Measurements from ENCODE around the gene SURF2. TPM values are rescaled to one million over a fixed set of nuclear protein-coding genes. Genes with fewer than 3 reads are reported as not detected.

Gene SURF2
- total and polyA plus RNA-seq, 4 experiments from 2014 or later, result 19.5 to 46.7 (median 24.8) TPM

- Mint-ChIP-seq H3K27ac (no peak overlapping the region), H3K27me3 (peaks cover 0 to 4% of the 10 kb centered on the region in 2 donors), H3K9me3 (no peaks in the 10 kb centered on the region), H3K4me3 (no peak overlapping the region), H3K36me3 (peaks cover 0 to under 1% of the 10 kb centered on the region in 2 donors), H3K4me1 (peaks cover 0 to 3% (median 0%) of the 10 kb centered on the region in 4 donors)
- H3K9me3 ChIP-seq (ENCODE audit: control insufficient read depth in 1 of 2, low read length in 2 of 2), result no peaks in the 10 kb centered on the region
- no peak overlapping the region for H3K27ac ChIP-seq (ENCODE audit: low read depth, low read length)
- H3K27me3 ChIP-seq (ENCODE audit: insufficient read depth, low read length), result no peaks in the 10 kb centered on the region
- DNase-seq, result peak in 1 of 5 donors; percentile 13
- H3K4me3 ChIP-seq (ENCODE audit: low read length in 2 of 2), result no peak overlapping the region
- intact Hi-C loops (cut with micrococcal nuclease), result no loop called here
- POLR2A ChIA-PET (ENCODE audit: partially characterized antibody), result no interaction called here
- CTCF ChIA-PET (ENCODE audit: partially characterized antibody), result interaction anchor here (1.1 kb wide), 1 partner anchor 211 kb away, joined by 3 read pairs; no protein-coding TSS in a partner anchor
- H3K36me3 ChIP-seq (ENCODE audit: insufficient read depth, low read length), result no peaks in the 10 kb centered on the region
- H3K4me1 ChIP-seq (ENCODE audit: insufficient read depth, low read length), result no peaks in the 10 kb centered on the region
These were observed 40.6 kb downstream of the SURF2 start for GRCh38 chr9:133396952-133397351.

GRCh38 chr9:133397370-133397769 lies 41.0 kb downstream of the SURF2 start:
- Mint-ChIP-seq H3K4me1 (peaks cover 0 to 3% (median 0%) of the 10 kb centered on the region in 4 donors), H3K27ac (peak overlapping the region in 1 of 7 donors; percentile 2), H3K27me3 (peaks cover 0 to 4% of the 10 kb centered on the region in 2 donors), H3K9me3 (no peaks in the 10 kb centered on the region), H3K4me3 (no peak overlapping the region), H3K36me3 (peaks cover 0 to 1% of the 10 kb centered on the region in 2 donors)
- Histone ChIP-seq H3K4me3 (ENCODE audit: low read length in 2 of 2) (no peak overlapping the region), H3K4me1 (ENCODE audit: insufficient read depth, low read length) (no peaks in the 10 kb centered on the region), H3K36me3 (ENCODE audit: insufficient read depth, low read length) (no peaks in the 10 kb centered on the region), H3K9me3 (ENCODE audit: control insufficient read depth in 1 of 2, low read length in 2 of 2) (no peaks in the 10 kb centered on the region), H3K27me3 (ENCODE audit: insufficient read depth, low read length) (no peaks in the 10 kb centered on the region), H3K27ac (ENCODE audit: low read depth, low read length) (no peak overlapping the region)
- intact Hi-C loops (cut with micrococcal nuclease), result no loop called here
- DNase-seq, result peak in 1 of 5 donors; percentile 23
- ChIA-PET POLR2A (ENCODE audit: partially characterized antibody) (no interaction called here), CTCF (ENCODE audit: partially characterized antibody) (interaction anchor here (1.1 to 1.5 kb wide), 2 partner anchors 211 kb away, joined by 3 to 5 read pairs; no protein-coding TSS in a partner anchor)

- H3K4me3 ChIP-seq (ENCODE audit: low read length in 2 of 2), result no peak overlapping the region
- no peaks in the 10 kb centered on the region for H3K36me3 ChIP-seq (ENCODE audit: insufficient read depth, low read length)
- DNase-seq, result peak in 1 of 5 donors; percentile 24
- Mint-ChIP-seq H3K9me3 (no peaks in the 10 kb centered on the region), H3K36me3 (peaks cover 0 to 1% of the 10 kb centered on the region in 2 donors), H3K4me1 (peaks cover 0 to 3% (median 0%) of the 10 kb centered on the region in 4 donors), H3K27ac (no peak overlapping the region), H3K4me3 (no peak overlapping the region), H3K27me3 (peaks cover 0 to 4% of the 10 kb centered on the region in 2 donors)
- CTCF ChIA-PET (ENCODE audit: partially characterized antibody), result interaction anchor here (1.5 kb wide), 1 partner anchor 212 kb away, joined by 5 read pairs; no protein-coding TSS in a partner anchor
- no peak overlapping the region for H3K27ac ChIP-seq (ENCODE audit: low read depth, low read length)
- H3K4me1 ChIP-seq (ENCODE audit: insufficient read depth, low read length), result no peaks in the 10 kb centered on the region
- H3K9me3 ChIP-seq (ENCODE audit: control insufficient read depth in 1 of 2, low read length in 2 of 2), result no peaks in the 10 kb centered on the region
- no peaks in the 10 kb centered on the region for H3K27me3 ChIP-seq (ENCODE audit: insufficient read depth, low read length)
- POLR2A ChIA-PET (ENCODE audit: partially characterized antibody), result no interaction called here
- intact Hi-C loops (cut with micrococcal nuclease), result no loop called here
These were observed 41.5 kb downstream of the SURF2 start for GRCh38 chr9:133397895-133398294.

DNA sequence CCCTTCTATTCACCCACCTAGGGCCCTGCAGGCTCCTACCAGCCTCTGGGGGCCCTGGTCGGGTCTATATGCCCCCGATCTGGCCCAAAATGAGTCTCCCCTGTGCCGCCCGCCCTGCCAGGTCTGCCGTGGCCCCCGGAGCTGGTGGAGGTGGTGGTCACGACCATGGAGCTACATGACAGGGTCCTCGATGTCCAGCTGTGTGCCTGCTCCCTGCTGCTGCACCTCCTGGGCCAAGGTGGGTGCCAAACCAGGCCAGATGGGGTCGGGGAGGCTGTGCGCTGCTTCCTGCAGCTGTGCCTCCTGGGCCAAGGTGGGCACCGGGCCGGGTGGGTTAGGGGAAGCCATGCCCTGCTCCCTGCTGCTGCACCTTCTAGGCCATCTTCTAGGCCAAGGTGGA lies 43.9 kb downstream of the SURF2 start:
- H3K4me1 ChIP-seq (ENCODE audit: insufficient read depth, low read length), result no peaks in the 10 kb centered on the region
- Mint-ChIP-seq H3K27ac (no peak overlapping the region), H3K4me3 (no peak overlapping the region), H3K36me3 (peaks cover 2 to 8% of the 10 kb centered on the region in 2 donors), H3K9me3 (no peaks in the 10 kb centered on the region), H3K27me3 (peaks cover 0 to 3% of the 10 kb centered on the region in 2 donors), H3K4me1 (peaks cover 0 to 5% (median 3%) of the 10 kb centered on the region in 4 donors)
- no peaks in the 10 kb centered on the region for H3K9me3 ChIP-seq (ENCODE audit: control insufficient read depth in 1 of 2, low read length in 2 of 2)
- no peaks in the 10 kb centered on the region for H3K27me3 ChIP-seq (ENCODE audit: insufficient read depth, low read length)
- H3K27ac ChIP-seq (ENCODE audit: low read depth, low read length), result no peak overlapping the region
- ChIA-PET CTCF (ENCODE audit: partially characterized antibody) (interaction anchor here (1.0 to 1.6 kb wide), 2 partner anchors 214 to 219 kb away, joined by 3 to 6 read pairs; no protein-coding TSS in a partner anchor), POLR2A (ENCODE audit: partially characterized antibody) (interaction anchor here (1.4 kb wide), 1 partner anchor 29 kb away, joined by 5 read pairs; no protein-coding TSS in a partner anchor)
- H3K36me3 ChIP-seq (ENCODE audit: insufficient read depth, low read length), result peaks cover 5% of the 10 kb centered on the region
- no peak overlapping the region for H3K4me3 ChIP-seq (ENCODE audit: low read length in 2 of 2)
- peak in 1 of 5 donors; percentile 34 for DNase-seq
- intact Hi-C loops (cut with micrococcal nuclease), result no loop called here

- DNase-seq, result peak in 1 of 5 donors; percentile 15
- POLR2A ChIA-PET (ENCODE audit: partially characterized antibody), result interaction anchor here (0.7 to 1.9 kb wide), 2 partner anchors 25 to 38 kb away, joined by 3 to 4 read pairs; no protein-coding TSS in a partner anchor
- no peaks in the 10 kb centered on the region for H3K9me3 ChIP-seq (ENCODE audit: control insufficient read depth in 1 of 2, low read length in 2 of 2)
- Mint-ChIP-seq H3K4me1 (peaks cover 1 to 5% (median 4%) of the 10 kb centered on the region in 4 donors), H3K36me3 (peaks cover 12 to 21% of the 10 kb centered on the region in 2 donors), H3K4me3 (no peak overlapping the region), H3K9me3 (no peaks in the 10 kb centered on the region), H3K27me3 (peaks cover 0 to 3% of the 10 kb centered on the region in 2 donors), H3K27ac (peak overlapping the region in 1 of 7 donors; percentile 74)
- H3K4me1 ChIP-seq (ENCODE audit: insufficient read depth, low read length), result no peaks in the 10 kb centered on the region
- intact Hi-C loops (cut with micrococcal nuclease), result no loop called here
- H3K27me3 ChIP-seq (ENCODE audit: insufficient read depth, low read length), result no peaks in the 10 kb centered on the region
- CTCF ChIA-PET (ENCODE audit: partially characterized antibody), result interaction anchor here (0.8 to 1.6 kb wide), 3 partner anchors 214 to 220 kb away, joined by 3 to 6 read pairs (median 3); no protein-coding TSS in a partner anchor
- H3K4me3 ChIP-seq (ENCODE audit: low read length in 2 of 2), result no peak overlapping the region
- H3K36me3 ChIP-seq (ENCODE audit: insufficient read depth, low read length), result peaks cover 16% of the 10 kb centered on the region
- H3K27ac ChIP-seq (ENCODE audit: low read depth, low read length), result no peak overlapping the region
These were observed 45.2 kb downstream of the SURF2 start for GRCh38 chr9:133401588-133401987.

- peaks cover 5% of the 10 kb centered on the region for H3K4me1 ChIP-seq (ENCODE audit: insufficient read depth, low read length)
- Mint-ChIP-seq H3K4me3 (no peak overlapping the region), H3K4me1 (peaks cover 7 to 11% (median 8%) of the 10 kb centered on the region in 4 donors), H3K27ac (no peak overlapping the region), H3K9me3 (no peaks in the 10 kb centered on the region), H3K36me3 (peaks cover 21 to 31% of the 10 kb centered on the region in 2 donors), H3K27me3 (no peaks in the 10 kb centered on the region)
- peak in 1 of 5 donors; percentile 15 for DNase-seq
- peaks cover 22% of the 10 kb centered on the region for H3K36me3 ChIP-seq (ENCODE audit: insufficient read depth, low read length)
- H3K9me3 ChIP-seq (ENCODE audit: control insufficient read depth in 1 of 2, low read length in 2 of 2), result no peaks in the 10 kb centered on the region
- no peaks in the 10 kb centered on the region for H3K27me3 ChIP-seq (ENCODE audit: insufficient read depth, low read length)
- H3K4me3 ChIP-seq (ENCODE audit: low read length in 2 of 2), result no peak overlapping the region
- ChIA-PET POLR2A (ENCODE audit: partially characterized antibody) (interaction anchor here (0.9 to 1.9 kb wide), 2 partner anchors 26 to 28 kb away, joined by 3 to 4 read pairs; no protein-coding TSS in a partner anchor), CTCF (ENCODE audit: partially characterized antibody) (interaction anchor here (1.1 to 4.0 kb wide), 4 partner anchors 13 to 216 kb away, joined by 3 to 20 read pairs (median 10); no protein-coding TSS in a partner anchor)
- intact Hi-C loops (cut with micrococcal nuclease), result no loop called here
- no peak overlapping the region for H3K27ac ChIP-seq (ENCODE audit: low read depth, low read length)
These were observed 46.3 kb downstream of the SURF2 start for GRCh38 chr9:133402689-133403088.

GRCh38 chr9:133403766-133404453 lies 47.6 kb downstream of the SURF2 start:
- ChIA-PET POLR2A (ENCODE audit: partially characterized antibody) (interaction anchor here (1.2 to 2.1 kb wide), 4 partner anchors 12 to 48 kb away, joined by 3 to 4 read pairs (median 4); partner anchors contain the start of genes SURF1 and SURF2), CTCF (ENCODE audit: partially characterized antibody) (interaction anchor here (0.7 to 4.0 kb wide), 7 partner anchors 19 to 591 kb away, joined by 3 to 20 read pairs (median 3); no protein-coding TSS in a partner anchor)
- Histone ChIP-seq H3K36me3 (ENCODE audit: insufficient read depth, low read length) (peaks cover 26% of the 10 kb centered on the region), H3K27ac (ENCODE audit: low read depth, low read length) (no peak overlapping the region), H3K27me3 (ENCODE audit: insufficient read depth, low read length) (no peaks in the 10 kb centered on the region), H3K4me1 (ENCODE audit: insufficient read depth, low read length) (peaks cover 5% of the 10 kb centered on the region), H3K4me3 (ENCODE audit: low read length in 2 of 2) (no peak overlapping the region), H3K9me3 (ENCODE audit: control insufficient read depth in 1 of 2, low read length in 2 of 2) (no peaks in the 10 kb centered on the region)
- Mint-ChIP-seq H3K27ac (peak overlapping the region in 4 of 7 donors; percentile 27 to 83 (median 66)), H3K9me3 (no peaks in the 10 kb centered on the region), H3K36me3 (peaks cover 25 to 36% of the 10 kb centered on the region in 2 donors), H3K4me1 (peaks cover 7 to 11% (median 8%) of the 10 kb centered on the region in 4 donors), H3K4me3 (no peak overlapping the region), H3K27me3 (no peaks in the 10 kb centered on the region)
- DNase-seq, result peak; percentile 53 to 71 (median 54)
- intact Hi-C loops (cut with micrococcal nuclease), result loop anchor here (1.0 kb wide), 1 partner anchor 165 kb away; no protein-coding TSS in a partner anchor
